CD14-positive monocyte (primary cell): ENCODE measurements around the gene ARMH3. TPM values are rescaled to one million over a fixed set of nuclear protein-coding genes. Genes with fewer than 3 reads are reported as not detected.

Source experiments
- DNase-seq, 3 donors: peaks; one replicate each; pipeline ENCODE4 v3.0.0-alpha.2; 2011 to 2022
- H2AFZ ChIP-seq: 2 replicates; pipeline ENCODE4 v1.6.0; 2012; ENCODE audit warnings: mild to moderate bottlenecking, low read depth, low read length, inconsistent platforms; ENCODE audit not compliant: insufficient read depth, poor library complexity, severe bottlenecking
- H3K27ac ChIP-seq, 2 donors: 1 replicate in 1 of 2; 2 replicates in 1 of 2; pipeline ENCODE4 v1.5.1; 2012 to 2013; ENCODE audit warnings: low read length in 2 of 2, control low read depth in 1 of 2, inconsistent platforms in 1 of 2, low read depth in 1 of 2, mild to moderate bottlenecking in 1 of 2
- H3K27me3 ChIP-seq, 2 donors: one replicate each; pipeline versions ENCODE4 v1.6.0 to v1.6.1; 2011 to 2013; ENCODE audit warnings: low read length in 2 of 2; ENCODE audit not compliant: control insufficient read depth in 2 of 2, insufficient read depth in 2 of 2
- H3K36me3 ChIP-seq, 2 donors: replicated peaks in 1 of 2; 1 replicate in 1 of 2; 2 replicates in 1 of 2; pipeline versions ENCODE4 v1.5.1 to v1.6.1; 2012 to 2013; ENCODE audit warnings: low read length in 2 of 2, control low read depth in 1 of 2, inconsistent platforms in 1 of 2, mild to moderate bottlenecking in 1 of 2; ENCODE audit not compliant: insufficient read depth in 2 of 2, control insufficient read depth in 1 of 2
- H3K4me1 ChIP-seq, 2 donors: 1 replicate in 1 of 2; 2 replicates in 1 of 2; pipeline versions ENCODE4 v1.5.1 to v1.6.1; 2012 to 2013; ENCODE audit warnings: low read length in 2 of 2, control low read depth in 1 of 2, inconsistent platforms in 1 of 2, mild to moderate bottlenecking in 1 of 2, moderate library complexity in 1 of 2; ENCODE audit not compliant: insufficient read depth in 2 of 2, control insufficient read depth in 1 of 2
- H3K4me2 ChIP-seq: replicated peaks from 2 replicates; pipeline ENCODE3; 2012; ENCODE audit warnings: low read length, moderate library complexity, mild to moderate bottlenecking; ENCODE audit not compliant: poor library complexity, severe bottlenecking; ENCODE audit errors: extremely low read depth
- H3K4me3 ChIP-seq, 3 experiments: fragments of 200-600 bp in 1 of 3; sonication (generic) in 1 of 3; replicated peaks in 1 of 3; 1 replicate in 2 of 3; 2 replicates in 1 of 3; pipeline ENCODE4 v1.5.1; 2011 to 2013; ENCODE audit warnings: low read length in 3 of 3, mild to moderate bottlenecking in 3 of 3, control low read depth in 2 of 3, low read depth in 2 of 3, inconsistent platforms in 1 of 3, moderate library complexity in 1 of 3
- H3K79me2 ChIP-seq: 2 replicates; pipeline ENCODE4 v1.6.0; 2012; ENCODE audit warnings: mild to moderate bottlenecking, control low read depth, inconsistent platforms, low read length, moderate library complexity; ENCODE audit not compliant: insufficient read depth
- H3K9ac ChIP-seq: 2 replicates; pipeline ENCODE4 v1.6.0; 2017; ENCODE audit warnings: low read length, mild to moderate bottlenecking; ENCODE audit not compliant: insufficient read depth, poor library complexity, severe bottlenecking
- H3K9me3 ChIP-seq, 2 donors: replicated peaks in 1 of 2; 1 replicate in 1 of 2; 2 replicates in 1 of 2; pipeline versions ENCODE4 v1.5.1 to v1.6.1; 2012 to 2013; ENCODE audit warnings: low read length in 2 of 2, control low read depth in 1 of 2; ENCODE audit not compliant: control insufficient read depth in 1 of 2, insufficient read depth in 1 of 2
- H4K20me1 ChIP-seq: 2 replicates; pipeline ENCODE4 v1.6.0; 2012; ENCODE audit warnings: mild to moderate bottlenecking, low read length, control low read depth, moderate library complexity; ENCODE audit not compliant: insufficient read depth
- H3K27ac Mint-ChIP-seq, 7 donors: one replicate each; pipeline ENCODE4 v1.8.0; 2020; ENCODE audit warnings: mild to moderate bottlenecking in 7 of 7, mixed read lengths in 7 of 7, moderate library complexity in 6 of 7, inconsistent platforms in 2 of 7
- H3K27me3 Mint-ChIP-seq, 3 donors: one replicate each; pipeline ENCODE4 v1.8.0; 2021 to 2022; ENCODE audit warnings: low read depth in 3 of 3, mild to moderate bottlenecking in 3 of 3, mixed read lengths in 3 of 3, moderate library complexity in 3 of 3, inconsistent platforms in 1 of 3
- H3K36me3 Mint-ChIP-seq, 2 donors: one replicate each; pipeline ENCODE4 v1.8.0; 2020; ENCODE audit warnings: mixed read lengths in 2 of 2, inconsistent platforms in 1 of 2, mild to moderate bottlenecking in 1 of 2
- H3K4me1 Mint-ChIP-seq: one replicate; pipeline ENCODE4 v1.8.0; 2020; ENCODE audit warnings: mild to moderate bottlenecking, mixed read lengths
- H3K4me3 Mint-ChIP-seq, 2 donors: one replicate each; pipeline ENCODE4 v1.8.0; 2020; ENCODE audit warnings: mild to moderate bottlenecking in 2 of 2, mixed read lengths in 2 of 2, moderate library complexity in 1 of 2
- H3K9me3 Mint-ChIP-seq, 7 donors: one replicate each; pipeline ENCODE4 v1.8.0; 2020 to 2022; ENCODE audit warnings: mixed read lengths in 7 of 7, mild to moderate bottlenecking in 6 of 7, moderate library complexity in 6 of 7, inconsistent platforms in 2 of 7
- CTCF ChIP-seq: fragments of 200-600 bp; IDR thresholded peaks from one replicate; pipeline ENCODE4 v1.8.0; 2022; ENCODE audit warnings: antibody characterized with exemption, mild to moderate bottlenecking
- WGBS: methylation state at CpG from one replicate; pipeline ENCODE4 v1.1.5; 2013; ENCODE audit warnings: missing lambda C conversion rate; ENCODE audit not compliant: insufficient coverage; 5-methylcytosine and 5-hydroxymethylcytosine counted together
- intact Hi-C, 2 donors: fragments of 100-400 bp; cut with micrococcal nuclease; formaldehyde crosslinking; loops; one replicate each; pipeline versions ENCODE4 v1.15.0 to v1.15.1; 2023
- polyA plus RNA-seq, 3 donors: library from polyadenylated mRNA; depleted of rRNA in 1 of 3; unstranded in 2 of 3; stranded (reverse) in 1 of 3; fragments of 300-500 nt in 2 of 3; fragments of >200 nt in 1 of 3; fragmentation: Illumina TruSeq in 2 of 3; gene quantifications; 1 replicate in 2 of 3; 2 replicates in 1 of 3; pipeline ENCODE4 v1.2.3, GENCODE V29; 2012 to 2021

ARMH3 gene
- polyA plus RNA-seq, 3 donors = 20.4 to 26.3 (median 22.1) TPM

- Histone ChIP-seq H2AFZ (no peak overlapping the region), H3K4me2 (no peak overlapping the region), H3K9me3 (no peaks in the 10 kb centered on the region), H3K27ac (no peak overlapping the region), H3K27me3 (no peaks in the 10 kb centered on the region), H3K36me3 (peaks cover 22 to 48% of the 10 kb centered on the region in 2 donors), H3K79me2 (peaks cover 6% of the 10 kb centered on the region), H3K9ac (no peak overlapping the region), H3K4me3 (no peak overlapping the region), H4K20me1 (peaks cover 25% of the 10 kb centered on the region), H3K4me1 (peaks cover 7 to 12% of the 10 kb centered on the region in 2 donors)
- Mint-ChIP-seq H3K9me3 (peaks cover 0 to 2% (median 0%) of the 10 kb centered on the region in 7 donors), H3K36me3 (peaks cover 42 to 51% of the 10 kb centered on the region in 2 donors), H3K4me3 (no peak overlapping the region), H3K27ac (peak overlapping the region in 1 of 7 donors; percentile 13), H3K4me1 (peaks cover 16% of the 10 kb centered on the region), H3K27me3 (no peaks in the 10 kb centered on the region)
- no peak for TF ChIP-seq CTCF
- intact Hi-C loops = no loop called here
- no peak for DNase-seq
Observed at GRCh38 chr10:101923256-101923655, 132.7 kb downstream of the ARMH3 start.

DNA sequence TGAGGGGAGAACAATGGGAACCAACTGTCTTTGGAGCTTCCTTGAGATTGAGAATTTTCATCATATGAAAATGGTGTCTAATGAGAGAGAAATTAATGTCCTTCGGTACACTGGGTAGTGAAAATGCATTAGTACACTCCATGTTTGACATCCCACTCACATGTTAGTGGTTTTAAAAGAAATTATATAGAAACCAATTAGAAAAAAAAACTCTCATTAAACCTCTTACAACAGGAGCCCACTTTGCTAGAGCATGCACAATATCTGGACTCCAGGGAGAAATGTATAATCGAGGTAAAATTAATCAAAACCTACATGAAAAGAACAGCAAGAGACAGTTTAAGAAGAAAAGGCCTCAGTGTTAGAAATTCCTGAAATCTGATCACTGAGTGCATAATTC is 133.1 kb downstream of the ARMH3 start:
- H3K4me1 Mint-ChIP-seq = peaks cover 16% of the 10 kb centered on the region
- no peaks in the 10 kb centered on the region for H3K27me3 Mint-ChIP-seq
- Histone ChIP-seq H3K4me3 (no peak overlapping the region), H3K4me2 (no peak overlapping the region), H3K27me3 (no peaks in the 10 kb centered on the region), H3K9ac (no peak overlapping the region), H2AFZ (no peak overlapping the region), H4K20me1 (peaks cover 25% of the 10 kb centered on the region), H3K9me3 (no peaks in the 10 kb centered on the region), H3K36me3 (peaks cover 20 to 45% of the 10 kb centered on the region in 2 donors), H3K27ac (no peak overlapping the region), H3K79me2 (peaks cover 6% of the 10 kb centered on the region), H3K4me1 (peaks cover 7 to 12% of the 10 kb centered on the region in 2 donors)
- peaks cover 38 to 49% of the 10 kb centered on the region in 2 donors for H3K36me3 Mint-ChIP-seq
- H3K27ac Mint-ChIP-seq = no peak overlapping the region
- H3K9me3 Mint-ChIP-seq = peaks cover 0 to 1% (median 0%) of the 10 kb centered on the region in 7 donors
- intact Hi-C loops = no loop called here
- H3K4me3 Mint-ChIP-seq = no peak overlapping the region
- no peak for DNase-seq
- no peak for TF ChIP-seq CTCF
- WGBS = 100% methylated on average over 1 of the region's 2 CpGs
